ENCODE measurements around the gene MRPL16. TPM values are rescaled to one million over a fixed set of nuclear protein-coding genes. Genes with fewer than 3 reads are reported as not detected.
"Not testable (repeated sequence)": the region's sequence is repeated elsewhere in the genome, so short reads cannot be mapped to it uniquely, and the experiment has no call there.

Gene MRPL16
- total RNA-seq, result 10 to 100 TPM; 25.5 to 29.8 TPM
- long read RNA-seq, donor 1, transcript MRPL16-201 (4 exons, 1,182 nt), result major isoform, 14 of 15 reads
- long read RNA-seq, donor 1, partial matches to known transcripts, result 1 of 15 reads
- long read RNA-seq, donor 1, other reads (novel, unspliced or antisense), result 0 of 15 reads
- long read RNA-seq, donor 2, transcript MRPL16-201 (4 exons, 1,182 nt), result major isoform, 47 of 52 reads
- long read RNA-seq, donor 2, partial matches to known transcripts, result 1 of 52 reads
- long read RNA-seq, donor 2, other reads (novel, unspliced or antisense), result 3 of 52 reads

DNA sequence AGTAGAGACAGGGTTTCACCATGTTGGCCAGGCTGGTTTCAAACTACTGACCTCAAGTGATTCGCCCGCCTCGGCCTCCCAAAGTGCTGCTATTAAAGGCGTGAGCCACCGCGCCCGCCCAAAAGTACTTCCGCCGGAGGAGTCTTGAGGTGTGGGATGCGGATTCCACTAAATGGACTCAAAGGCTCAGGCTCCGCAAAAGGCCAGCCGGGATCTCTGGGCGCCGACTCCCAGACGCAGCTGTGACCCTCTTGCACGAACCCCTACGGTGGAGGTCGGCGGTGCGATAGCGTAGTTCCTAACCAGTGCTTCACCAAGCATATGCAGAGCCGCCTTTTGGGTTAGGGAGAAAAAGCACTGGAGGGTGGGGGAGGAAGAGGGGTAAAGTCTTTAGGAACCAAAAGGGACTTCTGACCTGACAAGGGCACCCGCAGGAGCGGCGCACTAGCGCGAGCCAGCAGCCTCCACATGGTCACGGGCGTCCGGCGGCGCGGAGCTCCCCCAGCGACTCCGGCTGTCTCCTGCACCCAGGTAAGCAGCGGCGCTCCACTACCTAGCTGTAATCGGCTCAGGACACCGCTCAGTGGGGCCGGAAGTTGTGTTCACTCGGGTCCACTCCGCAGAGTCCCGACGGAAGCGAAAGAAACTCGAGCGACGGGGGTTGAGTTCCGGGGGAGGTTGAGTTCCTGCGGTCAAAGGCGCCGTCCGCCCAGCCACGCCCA lies at the start of gene MRPL16:
MRPL16 (minus strand) TSS at position 590 of the 722 bp plus-strand sequence; CDS start at position 470, 120 bp downstream.
- peak; percentile 97 for DNase-seq (ENCODE audit: low spot score)
- intact Hi-C loops (cut with DNase I), result no loop called here

DNA sequence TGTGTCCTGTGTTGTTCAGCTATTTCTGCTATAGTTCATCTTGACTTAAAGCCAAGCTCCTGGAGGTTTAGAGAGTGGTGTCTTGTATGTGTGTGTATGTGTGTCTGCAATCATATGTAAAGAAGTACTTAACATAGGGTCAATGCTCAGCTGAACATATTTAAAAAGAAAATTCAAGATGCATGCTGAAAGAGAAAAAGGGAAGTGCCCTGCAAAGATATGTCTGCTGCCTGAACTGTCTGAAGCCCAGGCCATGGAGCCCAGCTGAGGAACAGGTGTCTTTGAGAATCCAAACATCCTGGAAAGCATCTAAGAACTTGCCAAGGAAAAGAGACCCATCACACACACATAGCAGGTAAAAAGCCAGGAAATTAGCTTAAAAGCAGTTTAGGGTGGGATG lies 49.1 kb upstream of the MRPL16 start:
- intact Hi-C loops (cut with DNase I), result loop anchor here in 1 of 2 donors (5.0 kb wide), 1 partner anchor 312 kb away; no protein-coding TSS in a partner anchor
- no peak for DNase-seq (ENCODE audit: low spot score)

GRCh38 chr11:59857439-59858434 lies 47.2 kb upstream of the MRPL16 start:
- DNase-seq (ENCODE audit: low spot score), result no peak
- intact Hi-C loops (cut with DNase I), result no loop called here

GRCh38 chr11:59854871-59855270 lies 44.3 kb upstream of the MRPL16 start:
- intact Hi-C loops (cut with DNase I), result no loop called here
- no peak for DNase-seq (ENCODE audit: low spot score)

DNA sequence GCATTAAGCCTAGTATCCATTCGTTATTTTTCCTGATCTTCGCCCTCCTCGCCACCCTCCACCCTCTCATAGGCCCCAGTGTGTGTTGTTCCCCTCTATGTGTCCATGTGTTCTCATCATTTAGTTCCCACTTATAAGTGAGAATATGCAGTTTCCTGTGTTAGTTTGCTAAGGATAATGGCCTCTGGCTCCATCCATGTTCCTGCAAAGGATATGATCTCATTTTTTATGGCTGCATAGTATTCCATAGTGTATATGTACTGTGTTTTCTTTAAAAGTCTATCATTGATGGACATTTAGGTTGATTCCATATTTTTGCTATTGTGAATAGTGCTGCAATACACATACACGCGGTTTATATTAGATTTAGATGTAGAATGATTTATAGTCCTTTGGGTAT lies 40.8 kb upstream of the MRPL16 start:
- DNase-seq (ENCODE audit: low spot score); intact Hi-C loops (cut with DNase I): not testable (repeated sequence)

- DNase-seq (ENCODE audit: low spot score); intact Hi-C loops (cut with DNase I): not testable (repeated sequence)
Observed at GRCh38 chr11:59849551-59849950, 39.0 kb upstream of the MRPL16 start.

GRCh38 chr11:59849129-59849528 lies 38.6 kb upstream of the MRPL16 start:
- no peak for DNase-seq (ENCODE audit: low spot score)
- intact Hi-C loops (cut with DNase I), result no loop called here

DNA sequence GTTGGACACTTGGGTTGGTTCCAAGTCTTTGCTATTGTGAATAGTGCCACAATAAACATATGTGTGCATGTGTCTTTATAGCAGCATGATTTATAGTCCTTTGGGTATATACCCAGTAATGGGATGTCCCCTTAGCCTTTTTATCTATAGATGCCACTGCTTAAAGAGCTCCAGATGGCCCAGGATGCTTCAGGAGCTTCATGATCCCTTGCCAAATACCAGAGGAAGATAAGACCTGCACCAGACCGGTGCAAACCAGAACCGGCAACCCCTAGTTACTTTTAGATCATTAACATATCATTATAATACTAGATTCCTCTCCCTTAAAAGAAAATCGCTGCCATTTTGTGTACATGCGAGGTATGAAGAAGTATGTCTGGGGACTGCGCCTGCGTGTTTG lies 37.9 kb upstream of the MRPL16 start:
- intact Hi-C loops (cut with DNase I); DNase-seq (ENCODE audit: low spot score): not testable (repeated sequence)

DNA sequence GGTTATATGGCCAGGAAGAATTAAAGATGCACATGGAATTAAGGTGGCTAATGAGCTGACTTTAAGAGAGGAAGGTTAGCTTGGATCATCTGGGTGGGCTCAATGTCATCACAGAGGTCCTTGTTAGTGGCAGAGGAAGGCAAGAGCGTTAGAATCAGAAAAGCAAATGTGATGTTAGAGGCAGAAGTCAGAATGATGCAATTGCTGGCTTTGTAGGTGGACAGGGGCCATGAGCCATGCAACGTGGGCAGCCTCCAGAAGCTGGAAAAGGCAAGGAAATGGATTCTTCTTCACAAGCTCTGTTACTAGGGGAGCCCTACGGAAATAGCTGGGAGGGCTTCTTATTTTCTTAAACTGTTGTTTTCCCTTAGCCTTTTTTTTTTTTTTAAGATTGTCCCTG lies 37.0 kb upstream of the MRPL16 start:
- intact Hi-C loops (cut with DNase I), result no loop called here
- DNase-seq (ENCODE audit: low spot score), result no peak

DNA sequence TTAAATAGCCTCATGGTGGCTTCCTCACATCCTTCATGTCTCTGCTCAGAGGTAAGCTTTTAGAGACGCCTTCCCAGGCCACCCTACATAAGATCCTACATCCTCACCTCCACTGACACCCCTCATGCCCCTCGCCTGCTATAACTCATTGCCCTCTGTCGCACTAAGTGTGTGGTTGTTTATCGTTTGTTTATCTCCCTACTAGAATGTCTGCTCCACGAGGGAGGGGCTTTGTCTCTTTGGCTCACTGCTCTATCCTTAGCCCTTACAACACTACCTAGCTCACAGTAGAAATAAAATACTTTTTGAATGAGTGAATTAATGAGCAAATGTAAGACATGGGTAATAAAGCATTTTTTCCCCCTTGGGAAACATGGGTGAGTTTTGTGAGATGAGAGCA lies 36.0 kb upstream of the MRPL16 start:
- intact Hi-C loops (cut with DNase I), result no loop called here
- DNase-seq (ENCODE audit: low spot score), result no peak

DNA sequence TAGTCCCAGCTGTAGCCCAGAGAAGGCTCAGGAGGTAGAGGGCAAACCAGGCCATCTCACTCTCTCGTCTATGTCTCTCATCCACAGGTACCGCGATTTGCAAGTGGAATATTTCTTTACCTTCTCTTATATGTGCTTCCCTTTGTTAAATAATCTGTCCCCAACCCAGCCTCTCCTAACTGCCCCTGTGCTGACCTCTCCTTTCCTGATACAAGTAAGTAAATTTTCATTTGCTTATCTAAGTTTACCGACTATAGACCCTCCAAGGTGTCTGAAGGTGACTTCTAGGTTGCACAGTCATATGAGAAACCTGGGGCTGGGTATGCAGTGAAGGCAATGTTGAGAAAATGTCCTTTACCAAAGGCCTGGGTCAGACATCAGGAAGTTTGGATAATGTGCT lies 34.8 kb upstream of the MRPL16 start, which contains the start of gene CBLIF:
CBLIF (minus strand) TSS at position 101 of the 400 bp plus-strand sequence; CDS start at position 55, 46 bp downstream.
- intact Hi-C loops (cut with DNase I), result no loop called here
- no peak for DNase-seq (ENCODE audit: low spot score)

GRCh38 chr11:59842316-59842715 lies 31.7 kb upstream of the MRPL16 start:
- intact Hi-C loops (cut with DNase I), result no loop called here
- DNase-seq (ENCODE audit: low spot score), result no peak

DNA sequence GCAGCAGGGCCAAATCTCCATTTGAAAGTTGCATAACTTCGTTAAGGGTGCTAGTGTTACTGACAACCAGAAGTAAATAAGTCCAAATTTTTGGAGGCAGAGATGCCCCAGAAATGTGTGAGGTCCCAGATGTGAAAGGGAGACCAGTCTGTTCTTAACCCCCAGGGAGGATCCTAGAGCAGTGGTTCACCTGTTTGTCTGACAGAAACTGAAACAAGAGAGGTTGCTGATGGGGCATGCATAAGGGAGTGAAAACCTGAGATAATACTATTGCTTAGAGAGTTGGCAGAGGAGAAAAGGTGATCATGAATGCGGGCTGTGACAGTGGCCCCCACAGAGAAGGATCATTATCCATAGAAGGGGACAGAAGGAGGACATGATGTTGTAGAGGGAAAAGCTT lies 30.9 kb upstream of the MRPL16 start:
- intact Hi-C loops (cut with DNase I), result no loop called here
- no peak for DNase-seq (ENCODE audit: low spot score)

DNA sequence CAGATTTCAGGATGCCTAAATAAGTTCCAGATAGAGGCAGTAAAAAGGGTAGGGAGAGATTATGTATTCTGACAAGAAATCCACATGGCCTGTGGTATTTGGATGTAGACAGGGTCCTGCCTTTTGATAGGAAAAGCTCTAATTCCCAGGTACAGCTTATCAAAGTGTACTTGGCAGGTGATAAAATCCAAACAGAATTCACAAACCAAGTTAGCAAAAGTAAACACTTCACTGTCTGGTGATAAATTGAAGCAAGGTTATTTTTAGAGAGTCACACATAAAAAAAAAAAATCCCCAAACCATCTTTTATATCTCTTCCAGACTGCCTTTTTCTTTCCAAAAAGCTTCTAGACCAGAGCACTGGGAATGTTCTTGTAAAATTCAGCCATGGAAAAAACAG lies 29.0 kb upstream of the MRPL16 start:
- DNase-seq (ENCODE audit: low spot score), result no peak
- intact Hi-C loops (cut with DNase I), result no loop called here

- intact Hi-C loops (cut with DNase I), result no loop called here
- DNase-seq (ENCODE audit: low spot score), result no peak
Observed at GRCh38 chr11:59833602-59834001, 23.0 kb upstream of the MRPL16 start.

DNA sequence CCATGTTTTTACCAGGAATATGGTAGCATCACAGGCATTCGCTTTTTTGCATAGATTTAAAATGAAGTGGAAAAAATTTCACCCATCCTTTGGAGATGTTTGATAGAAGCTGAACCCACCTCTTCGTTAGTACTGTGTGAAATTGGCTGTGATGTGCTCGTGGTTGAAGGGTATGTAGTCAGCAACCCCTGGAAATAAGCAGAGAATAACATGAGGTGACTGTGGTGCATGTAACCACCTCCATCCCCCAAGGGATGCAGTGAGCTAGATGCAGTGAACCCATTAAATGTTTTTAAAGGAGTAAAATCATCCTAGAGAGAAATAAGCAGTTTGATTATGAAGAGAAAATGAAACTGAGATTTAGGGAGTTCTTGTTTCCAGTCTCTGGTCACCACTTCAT lies 18.8 kb upstream of the MRPL16 start:
- DNase-seq (ENCODE audit: low spot score), result no peak
- intact Hi-C loops (cut with DNase I), result no loop called here

DNA sequence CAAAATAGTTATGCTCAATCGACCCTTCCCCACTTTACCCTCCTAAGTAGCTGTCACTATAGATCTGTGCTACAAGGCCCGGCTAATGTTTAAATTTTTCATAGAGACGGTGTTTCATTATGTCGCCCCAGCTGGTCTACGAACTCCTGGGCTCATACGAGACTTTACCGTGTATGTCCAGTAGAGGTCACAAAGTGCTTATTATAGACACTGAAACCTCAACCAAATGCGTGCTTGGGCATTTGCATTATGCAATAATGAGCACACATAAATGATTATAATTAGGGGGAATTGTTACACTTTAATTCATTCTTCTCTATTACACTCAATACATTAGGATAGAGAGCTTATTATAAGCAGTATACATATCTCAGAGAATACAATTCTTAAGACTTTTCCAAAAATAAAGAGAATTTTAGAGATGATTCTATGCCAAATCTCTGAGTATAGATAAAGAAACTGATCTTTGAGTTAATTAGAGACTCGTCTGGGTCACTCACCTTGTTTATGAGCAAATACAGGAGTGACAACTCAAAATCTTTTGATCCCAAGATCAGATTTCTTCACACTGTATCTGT lies 12.5 kb upstream of the MRPL16 start:
- no peak for DNase-seq (ENCODE audit: low spot score)
- intact Hi-C loops (cut with DNase I), result no loop called here

DNA sequence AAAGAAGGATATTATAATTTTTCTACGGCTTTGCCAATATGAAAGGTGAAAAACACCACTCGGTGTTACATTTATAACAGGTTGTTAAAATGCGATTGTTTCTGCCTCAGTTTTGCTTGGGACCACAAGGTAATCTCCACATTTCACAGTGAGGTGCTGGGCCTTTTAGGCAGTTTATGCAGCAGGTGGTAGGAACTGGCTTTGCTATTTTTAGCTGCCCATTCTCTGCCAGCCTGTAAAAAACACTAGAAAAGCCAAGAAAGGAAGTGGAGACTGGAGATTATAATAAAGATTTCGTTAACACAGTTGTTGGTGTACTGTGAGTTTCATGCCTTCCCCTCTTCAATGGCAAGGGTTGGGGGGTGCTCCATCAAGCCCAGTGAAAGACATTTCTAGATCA lies 8.0 kb upstream of the MRPL16 start:
- intact Hi-C loops (cut with DNase I), result no loop called here
- DNase-seq (ENCODE audit: low spot score), result no peak

DNA sequence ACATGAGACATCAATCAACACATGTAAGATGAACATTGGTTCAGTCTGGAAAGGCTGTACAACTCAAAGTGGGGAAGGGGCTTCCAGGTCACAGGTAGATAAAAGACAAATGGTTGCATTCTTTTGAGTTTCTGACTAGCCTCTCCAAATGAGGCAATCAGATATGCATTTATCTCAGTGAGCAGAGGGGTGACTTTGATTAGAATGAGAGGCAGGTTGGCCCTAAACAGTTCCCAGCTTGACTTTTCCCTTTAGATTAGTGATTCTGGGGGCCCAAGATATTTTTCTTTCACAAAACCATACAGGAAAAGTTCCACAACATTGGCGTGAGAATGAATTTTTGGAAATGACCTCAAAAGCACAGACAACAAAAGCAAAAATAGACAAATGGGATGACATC lies 5.9 kb upstream of the MRPL16 start:
- intact Hi-C loops (cut with DNase I); DNase-seq (ENCODE audit: low spot score): not testable (repeated sequence)

All from posterior vena cava (tissue), 2 donors.